Endodermal cell (in vitro differentiated cells): ENCODE measurements around the gene AMDHD2. TPM values are rescaled to one million over a fixed set of nuclear protein-coding genes. Genes with fewer than 3 reads are reported as not detected.
A peak's percentile ranks its signal among the peaks of the same experiment; 100 is the strongest.

ENCODE experiments used
- DNase-seq: peaks from one replicate; pipeline ENCODE4 v3.0.0-alpha.2; 2017
- H3K27ac ChIP-seq: 2 replicates; pipeline ENCODE4 v1.5.1; 2013; ENCODE audit warnings: mild to moderate bottlenecking, low read depth, low read length, moderate library complexity
- H3K27me3 ChIP-seq: 2 replicates; pipeline ENCODE4 v1.6.1; 2013; ENCODE audit warnings: mild to moderate bottlenecking, low read length, moderate library complexity; ENCODE audit not compliant: insufficient read depth, control insufficient read depth, poor library complexity, severe bottlenecking
- H3K36me3 ChIP-seq: 2 replicates; pipeline ENCODE4 v1.7.0; 2013; ENCODE audit warnings: mild to moderate bottlenecking, low read length, moderate library complexity; ENCODE audit not compliant: control insufficient read depth, insufficient read depth
- H3K4me1 ChIP-seq: one replicate; pipeline ENCODE4 v1.7.0; 2013; ENCODE audit warnings: low read length; ENCODE audit not compliant: control insufficient read depth, insufficient read depth
- H3K4me3 ChIP-seq: 2 replicates; pipeline ENCODE4 v1.5.1; 2013; ENCODE audit warnings: mild to moderate bottlenecking, low read length, moderate library complexity
- H3K9ac ChIP-seq: 2 replicates; pipeline ENCODE4 v1.6.1; 2013; ENCODE audit warnings: mild to moderate bottlenecking, low read length, moderate library complexity; ENCODE audit not compliant: poor library complexity, severe bottlenecking; ENCODE audit errors: extremely low read depth
- H3K9me3 ChIP-seq: 2 replicates; pipeline ENCODE4 v1.6.1; 2013; ENCODE audit warnings: mild to moderate bottlenecking, low read length, moderate library complexity; ENCODE audit not compliant: control insufficient read depth
- H3K27ac Mint-ChIP-seq: 2 replicates; pipeline ENCODE4 v1.8.0; 2020; ENCODE audit warnings: mixed read lengths
- H3K27me3 Mint-ChIP-seq: 2 replicates; pipeline ENCODE4 v1.8.0; 2021; ENCODE audit warnings: mild to moderate bottlenecking, mixed read lengths; ENCODE audit not compliant: insufficient read depth
- H3K36me3 Mint-ChIP-seq: 2 replicates; pipeline ENCODE4 v1.8.0; 2020; ENCODE audit warnings: low read depth, mixed read lengths
- H3K4me1 Mint-ChIP-seq: 2 replicates; pipeline ENCODE4 v1.8.0; 2020; ENCODE audit warnings: mixed read lengths
- H3K4me3 Mint-ChIP-seq: 2 replicates; pipeline ENCODE4 v1.8.0; 2020; ENCODE audit warnings: mild to moderate bottlenecking, moderate library complexity, mixed read lengths
- H3K9me3 Mint-ChIP-seq: 2 replicates; pipeline ENCODE4 v1.8.0; 2020; ENCODE audit warnings: mild to moderate bottlenecking, mixed read lengths
- CTCF ChIP-seq: fragments of 200-600 bp; sonication (generic); conservative IDR thresholded peaks from 2 replicates; pipeline ENCODE4 v1.5.0; 2021; ENCODE audit warnings: antibody characterized with exemption, mild to moderate bottlenecking
- WGBS, 2 experiments: methylation state at CpG; one replicate each; pipeline versions ENCODE4 v1.1.5 to v1.1.7; 2013; ENCODE audit warnings: missing lambda C conversion rate in 2 of 2, mixed read lengths in 1 of 2; ENCODE audit not compliant: insufficient coverage in 1 of 2, insufficient read length in 1 of 2; 5-methylcytosine and 5-hydroxymethylcytosine counted together
- total RNA-seq, 2 donors: library from RNA; stranded (reverse); fragmentation: NEBNext Ultra II Directional in 1 of 2; extraction: Animal tissue kit (Norgen Biotek cat#: 25700) in 1 of 2; gene quantifications; 2 replicates in 1 of 2; 3 replicates in 1 of 2; pipeline ENCODE4 v1.2.1, GENCODE V29; 2021

AMDHD2 gene
- total RNA-seq, 2 donors from 2014 or later, result 74.6 to 82.2 TPM

- Histone ChIP-seq H3K9me3 (no peaks in the 10 kb centered on the region), H3K27ac (no peak overlapping the region), H3K4me3 (no peak overlapping the region), H3K27me3 (no peaks in the 10 kb centered on the region), H3K9ac (no peak overlapping the region), H3K4me1 (peaks cover 2% of the 10 kb centered on the region), H3K36me3 (peaks cover 50% of the 10 kb centered on the region)
- no peak for DNase-seq
- H3K27ac Mint-ChIP-seq, result no peak overlapping the region
- H3K4me3 Mint-ChIP-seq, result no peak overlapping the region
- H3K4me1 Mint-ChIP-seq, result peaks cover 8% of the 10 kb centered on the region
- H3K27me3 Mint-ChIP-seq, result peaks cover 1% of the 10 kb centered on the region
- TF ChIP-seq CTCF, result no peak
- H3K36me3 Mint-ChIP-seq, result peaks cover 29% of the 10 kb centered on the region
- 94 to 98% methylated on average over 11 to 36 of the region's 36 CpGs for WGBS, 2 experiments
- no peaks in the 10 kb centered on the region for H3K9me3 Mint-ChIP-seq
Observed at GRCh38 chr16:2528161-2529060, 8.2 kb downstream of the AMDHD2 start.

DNA sequence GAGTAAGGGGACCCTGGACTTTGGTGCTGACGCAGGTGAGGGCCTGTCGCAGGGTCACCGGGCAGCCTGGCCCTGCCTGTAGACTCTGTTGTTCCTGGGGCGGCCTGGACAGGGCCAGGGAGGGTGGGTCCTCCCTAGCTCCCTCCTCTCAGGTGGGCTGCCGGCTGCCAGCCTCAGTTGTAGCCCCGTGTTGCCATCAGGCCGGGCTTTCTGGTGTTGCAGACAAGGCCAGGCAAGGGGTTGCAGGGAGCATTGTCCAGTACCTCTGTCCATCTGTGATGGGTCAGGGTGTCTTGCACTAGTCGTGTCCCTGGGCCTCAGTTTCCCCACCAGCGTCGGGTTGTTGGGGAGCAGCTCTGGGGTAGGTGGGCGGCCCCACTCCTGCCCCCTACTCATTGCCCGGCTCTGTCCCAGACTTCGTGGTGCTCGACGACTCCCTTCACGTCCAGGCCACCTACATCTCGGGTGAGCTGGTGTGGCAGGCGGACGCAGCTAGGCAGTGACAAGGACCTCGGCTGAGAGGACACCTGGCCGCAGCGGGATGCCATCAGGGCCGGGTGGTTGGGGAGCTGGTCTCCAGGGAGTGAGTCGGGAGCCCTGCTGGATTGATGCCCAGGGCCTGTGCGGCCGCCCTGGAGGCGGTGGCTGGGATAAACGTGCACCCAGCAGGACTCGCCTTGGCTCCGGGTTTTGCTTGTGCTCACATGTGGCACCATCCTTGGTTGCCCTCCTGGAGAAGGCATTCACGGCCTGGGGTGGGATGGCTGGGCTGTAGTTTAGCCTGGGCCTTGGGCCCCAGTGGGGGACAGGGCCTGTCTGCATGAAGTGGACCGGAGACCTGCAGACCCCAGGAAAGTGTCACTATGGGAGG is 9.1 kb downstream of the AMDHD2 start:
- H3K9me3 ChIP-seq, result no peaks in the 10 kb centered on the region
- TF ChIP-seq CTCF, result peak; percentile 60
- Mint-ChIP-seq H3K27me3 (peaks cover 9% of the 10 kb centered on the region), H3K36me3 (peaks cover 20% of the 10 kb centered on the region), H3K27ac (no peak overlapping the region), H3K4me3 (no peak overlapping the region), H3K9me3 (no peaks in the 10 kb centered on the region), H3K4me1 (peaks cover 5% of the 10 kb centered on the region)
- H3K9ac ChIP-seq, result no peak overlapping the region
- no peaks in the 10 kb centered on the region for H3K4me1 ChIP-seq
- no peak overlapping the region for H3K27ac ChIP-seq
- DNase-seq, result peak; percentile 66
- H3K4me3 ChIP-seq, result no peak overlapping the region
- H3K36me3 ChIP-seq, result peaks cover 41% of the 10 kb centered on the region
- 96% methylated on average over 27 to 32 of the region's 32 CpGs for WGBS, 2 experiments
- H3K27me3 ChIP-seq, result no peaks in the 10 kb centered on the region

- WGBS, 2 experiments, result 92% methylated on average over 14 to 15 of the region's 15 CpGs
Observed at GRCh38 chr16:2529961-2530628, 9.9 kb downstream of the AMDHD2 start.

More at GRCh38 chr16:2529961-2530628, 9.9 kb downstream of the AMDHD2 start:
- no peaks in the 10 kb centered on the region for H3K27me3 ChIP-seq
- Mint-ChIP-seq H3K9me3 (no peaks in the 10 kb centered on the region), H3K4me1 (no peaks in the 10 kb centered on the region), H3K36me3 (peaks cover 12% of the 10 kb centered on the region), H3K27me3 (peaks cover 11% of the 10 kb centered on the region), H3K27ac (peak overlapping the region; percentile 70), H3K4me3 (no peak overlapping the region)
- TF ChIP-seq CTCF, result no peak
- H3K4me1 ChIP-seq, result no peaks in the 10 kb centered on the region
- no peaks in the 10 kb centered on the region for H3K9me3 ChIP-seq
- H3K4me3 ChIP-seq, result no peak overlapping the region
- no peak overlapping the region for H3K27ac ChIP-seq
- peaks cover 33% of the 10 kb centered on the region for H3K36me3 ChIP-seq
- H3K9ac ChIP-seq, result no peak overlapping the region
- DNase-seq, result no peak
